SK-N-SH treated with all-trans-retinoic acid at 6 μM for 48 hours (cell line): ENCODE measurements around the gene TTC7B.

Source experiments
- ATAC-seq: fragments of 200-7000 bp; cut with Tn5 transposase; 3 replicates; pipeline ENCODE4 v1.9.1; 2020; ENCODE audit warnings: mild to moderate bottlenecking, moderate library complexity
- ARNTL ChIP-seq: fragments of 450-650 bp; formaldehyde crosslinking; IDR thresholded peaks from 2 replicates; pipeline ENCODE4 v1.5.0; 2020; ENCODE audit warnings: low read depth, mild to moderate bottlenecking, moderate library complexity, borderline replicate concordance
- BACH2 ChIP-seq: fragments of 250-450 bp; sonication (Bioruptor Pico); IDR thresholded peaks from 2 replicates; pipeline ENCODE4 v1.9.0; 2021; ENCODE audit warnings: mild to moderate bottlenecking, borderline replicate concordance
- CREB5 ChIP-seq: fragments of 250-450 bp; sonication (Bioruptor Pico); IDR thresholded peaks from 2 replicates; pipeline ENCODE4 v1.5.1; 2020; ENCODE audit warnings: low read depth, mild to moderate bottlenecking, moderate library complexity
- CSDC2 ChIP-seq: fragments of 250-450 bp; sonication (Bioruptor Pico); IDR thresholded peaks from 2 replicates; pipeline ENCODE4 v1.5.0; 2020; ENCODE audit warnings: mild to moderate bottlenecking, moderate library complexity
- ESRRG ChIP-seq: fragments of 250-450 bp; sonication (Bioruptor Pico); IDR thresholded peaks from 2 replicates; pipeline ENCODE4 v1.6.1; 2021; ENCODE audit warnings: mild to moderate bottlenecking
- GLIS3 ChIP-seq: fragments of 250-450 bp; sonication (Bioruptor Pico); IDR thresholded peaks from 2 replicates; pipeline ENCODE4 v1.5.0; 2020; ENCODE audit warnings: mild to moderate bottlenecking, moderate library complexity
- ISL1 ChIP-seq: fragments of 250-450 bp; sonication (Bioruptor Pico); IDR thresholded peaks from 2 replicates; pipeline ENCODE4 v2.1.2; 2022; ENCODE audit warnings: mild to moderate bottlenecking, moderate library complexity
- OSR1 ChIP-seq: fragments of 250-450 bp; sonication (Bioruptor Pico); IDR thresholded peaks from 2 replicates; pipeline ENCODE4 v1.8.0; 2022; ENCODE audit warnings: moderate library complexity, mild to moderate bottlenecking, inconsistent platforms
- POU6F1 ChIP-seq: fragments of 250-450 bp; sonication (Bioruptor Pico); IDR thresholded peaks from 2 replicates; pipeline ENCODE4 v1.8.0; 2021; ENCODE audit warnings: low read depth, mild to moderate bottlenecking, moderate library complexity, borderline replicate concordance
- PPARA ChIP-seq: fragments of 250-450 bp; sonication (Bioruptor Pico); IDR thresholded peaks from 2 replicates; pipeline ENCODE4 v1.5.0; 2020; ENCODE audit warnings: mild to moderate bottlenecking, borderline replicate concordance
- RARB ChIP-seq: fragments of 250-450 bp; sonication (Bioruptor Pico); IDR thresholded peaks from 2 replicates; pipeline ENCODE4 v1.8.0; 2021; ENCODE audit warnings: mild to moderate bottlenecking, moderate library complexity
- SNAI2 ChIP-seq: fragments of 250-450 bp; sonication (Bioruptor Pico); IDR thresholded peaks from 2 replicates; pipeline ENCODE4 v1.5.0; 2020; ENCODE audit warnings: mild to moderate bottlenecking, moderate library complexity
- TCF4 ChIP-seq: fragments of 250-450 bp; sonication (Bioruptor Pico); IDR thresholded peaks from 2 replicates; pipeline ENCODE4 v1.8.0; 2021; ENCODE audit warnings: mild to moderate bottlenecking, moderate library complexity, borderline replicate concordance
- TOX ChIP-seq: fragments of 250-450 bp; sonication (Bioruptor Pico); IDR thresholded peaks from 2 replicates; pipeline ENCODE4 v1.8.0; 2021; ENCODE audit warnings: mild to moderate bottlenecking, moderate library complexity, borderline replicate concordance
- TSHZ2 ChIP-seq: fragments of 250-450 bp; sonication (Bioruptor Pico); IDR thresholded peaks from 2 replicates; pipeline ENCODE4 v1.5.0; 2020; ENCODE audit warnings: mild to moderate bottlenecking, moderate library complexity
- ZC3H10 ChIP-seq: fragments of 250-450 bp; sonication (Bioruptor Pico); IDR thresholded peaks from 2 replicates; pipeline ENCODE4 v1.5.1; 2021; ENCODE audit warnings: mild to moderate bottlenecking, moderate library complexity
- ZFP3 ChIP-seq: fragments of 250-450 bp; sonication (Bioruptor Pico); IDR thresholded peaks from 2 replicates; pipeline ENCODE4 v1.5.0; 2020; ENCODE audit warnings: mild to moderate bottlenecking, moderate library complexity
- ZFP30 ChIP-seq: fragments of 450-650 bp; formaldehyde crosslinking; IDR thresholded peaks from 2 replicates; pipeline ENCODE4 v1.5.0; 2022; ENCODE audit warnings: mild to moderate bottlenecking, moderate library complexity
- ZNF565 ChIP-seq: fragments of 450-650 bp; formaldehyde crosslinking; conservative IDR thresholded peaks from 2 replicates; pipeline ENCODE4 v1.5.0; 2020; ENCODE audit warnings: low read depth, mild to moderate bottlenecking, moderate library complexity
- ZNF70 ChIP-seq: fragments of 450-650 bp; formaldehyde crosslinking; IDR thresholded peaks from 2 replicates; pipeline ENCODE4 v1.5.0; 2020; ENCODE audit warnings: mild to moderate bottlenecking, moderate library complexity
- ZNF8 ChIP-seq: fragments of 450-650 bp; formaldehyde crosslinking; IDR thresholded peaks from 2 replicates; pipeline ENCODE4 v1.5.0; 2020; ENCODE audit warnings: mild to moderate bottlenecking, moderate library complexity

The TTC7B gene

GRCh38 chr14:90603841-90604240, 212.4 kb downstream of the TTC7B start:
- ATAC-seq = no peak
- TF ChIP-seq TOX (CRISPR knock-in tag) (no peak), POU6F1 (CRISPR knock-in tag) (no peak), TSHZ2 (CRISPR knock-in tag) (no peak), BACH2 (CRISPR knock-in tag) (no peak), ARNTL (CRISPR knock-in tag) (no peak), ZFP3 (CRISPR knock-in tag) (no peak), GLIS3 (CRISPR knock-in tag) (no peak), ZNF565 (CRISPR knock-in tag) (no peak), OSR1 (CRISPR knock-in tag) (no peak), CREB5 (CRISPR knock-in tag) (no peak), CSDC2 (CRISPR knock-in tag) (no peak), RARB (CRISPR knock-in tag) (no peak)

GRCh38 chr14:90603336-90603735, 212.9 kb downstream of the TTC7B start:
- ATAC-seq = no peak
- TF ChIP-seq TOX (CRISPR knock-in tag) (no peak), ZNF8 (CRISPR knock-in tag) (no peak), PPARA (CRISPR knock-in tag) (no peak)

GRCh38 chr14:90602088-90602687, 214.0 kb downstream of the TTC7B start:
- no peak for TF ChIP-seq SNAI2
- TF ChIP-seq RARB (CRISPR knock-in tag) = no peak
- ATAC-seq = no peak

GRCh38 chr14:90601563-90601962, 214.7 kb downstream of the TTC7B start:
- no peak for ATAC-seq
- no peak for TF ChIP-seq TOX (CRISPR knock-in tag)
- no peak for TF ChIP-seq ZC3H10 (CRISPR knock-in tag)
- TF ChIP-seq TSHZ2 (CRISPR knock-in tag) = no peak
- no peak for TF ChIP-seq ZFP3 (CRISPR knock-in tag)
- TF ChIP-seq ZNF70 (CRISPR knock-in tag) = no peak
- TF ChIP-seq ARNTL (CRISPR knock-in tag) = no peak
- no peak for TF ChIP-seq SNAI2
- TF ChIP-seq ESRRG (CRISPR knock-in tag) = no peak

- no peak for ATAC-seq
- TF ChIP-seq PPARA (CRISPR knock-in tag) (no peak), OSR1 (CRISPR knock-in tag) (no peak), TCF4 (CRISPR knock-in tag) (no peak), ZNF565 (CRISPR knock-in tag) (no peak), ISL1 (CRISPR knock-in tag) (no peak), ZFP30 (no peak), CREB5 (CRISPR knock-in tag) (no peak), TSHZ2 (CRISPR knock-in tag) (no peak), CSDC2 (CRISPR knock-in tag) (no peak), SNAI2 (no peak), ARNTL (CRISPR knock-in tag) (no peak), RARB (CRISPR knock-in tag) (no peak)
Observed at GRCh38 chr14:90600619-90601018, 215.6 kb downstream of the TTC7B start.
